ENCODE measurements around the gene CSTPP1. TPM values are rescaled to one million over a fixed set of nuclear protein-coding genes. Genes with fewer than 3 reads are reported as not detected.
"Not testable (repeated sequence)": the region's sequence is repeated elsewhere in the genome, so short reads cannot be mapped to it uniquely, and the experiment has no call there.

CSTPP1 gene
- total RNA-seq, 1 donor from 2014 or later = 30.0 TPM

DNA sequence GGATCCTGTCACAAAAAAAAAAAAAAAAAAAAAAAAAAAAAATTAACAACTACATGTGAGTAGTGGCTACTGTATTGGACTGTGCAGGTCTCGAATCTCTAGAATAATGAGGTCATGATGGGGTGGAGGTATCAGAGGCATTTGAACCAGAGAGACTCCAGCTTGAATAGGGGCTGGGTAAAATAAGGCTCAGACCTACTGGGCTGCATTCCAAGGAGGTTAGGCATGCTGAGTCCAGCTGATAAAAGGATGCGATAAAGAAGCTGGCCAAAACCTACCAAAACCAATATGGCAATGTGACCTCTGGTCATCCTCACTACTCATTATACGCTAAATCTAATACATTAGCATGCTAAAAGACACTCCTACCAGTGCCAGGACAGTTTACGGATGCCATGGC, 255.6 kb downstream of the CSTPP1 start:
- Mint-ChIP-seq H3K27ac (ENCODE audit: unreplicated experiment) (no peak overlapping the region), H3K4me1 (ENCODE audit: unreplicated experiment) (no peaks in the 10 kb centered on the region), H3K36me3 (ENCODE audit: low read depth, unreplicated experiment) (no peaks in the 10 kb centered on the region), H3K9me3 (ENCODE audit: unreplicated experiment) (no peaks in the 10 kb centered on the region), H3K27me3 (ENCODE audit: unreplicated experiment) (peaks cover 6% of the 10 kb centered on the region), H3K4me3 (ENCODE audit: unreplicated experiment) (no peak overlapping the region)
- TF ChIP-seq, protein P1, sequence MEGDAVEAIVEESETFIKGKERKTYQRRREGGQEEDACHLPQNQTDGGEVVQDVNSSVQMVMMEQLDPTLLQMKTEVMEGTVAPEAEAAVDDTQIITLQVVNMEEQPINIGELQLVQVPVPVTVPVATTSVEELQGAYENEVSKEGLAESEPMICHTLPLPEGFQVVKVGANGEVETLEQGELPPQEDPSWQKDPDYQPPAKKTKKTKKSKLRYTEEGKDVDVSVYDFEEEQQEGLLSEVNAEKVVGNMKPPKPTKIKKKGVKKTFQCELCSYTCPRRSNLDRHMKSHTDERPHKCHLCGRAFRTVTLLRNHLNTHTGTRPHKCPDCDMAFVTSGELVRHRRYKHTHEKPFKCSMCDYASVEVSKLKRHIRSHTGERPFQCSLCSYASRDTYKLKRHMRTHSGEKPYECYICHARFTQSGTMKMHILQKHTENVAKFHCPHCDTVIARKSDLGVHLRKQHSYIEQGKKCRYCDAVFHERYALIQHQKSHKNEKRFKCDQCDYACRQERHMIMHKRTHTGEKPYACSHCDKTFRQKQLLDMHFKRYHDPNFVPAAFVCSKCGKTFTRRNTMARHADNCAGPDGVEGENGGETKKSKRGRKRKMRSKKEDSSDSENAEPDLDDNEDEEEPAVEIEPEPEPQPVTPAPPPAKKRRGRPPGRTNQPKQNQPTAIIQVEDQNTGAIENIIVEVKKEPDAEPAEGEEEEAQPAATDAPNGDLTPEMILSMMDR (IDR thresholded peaks at IDR 0.05; ENCODE audit: unreplicated experiment) = no peak
- no peak for DNase-seq (ENCODE audit: low spot score)

DNA sequence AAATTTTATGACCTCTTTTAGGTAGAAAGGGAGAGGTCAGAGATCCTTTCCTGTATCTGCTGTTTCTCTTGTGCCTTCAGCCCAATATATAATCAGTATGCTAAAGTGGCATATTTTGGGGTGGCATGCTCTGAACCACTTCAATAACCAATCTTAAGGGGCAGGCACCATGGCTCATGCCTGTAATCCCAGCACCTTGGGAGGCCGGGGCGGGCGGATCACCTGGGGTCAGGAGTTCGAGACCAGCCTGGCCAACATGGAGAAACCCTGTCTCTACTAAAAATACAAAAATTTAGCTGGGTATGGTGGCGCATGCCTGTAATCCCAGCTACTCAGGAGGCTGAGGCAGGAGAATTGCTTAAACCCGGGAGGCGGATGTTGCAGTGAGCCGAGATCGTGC, 261.6 kb downstream of the CSTPP1 start:
- not testable (repeated sequence) for H3K4me1 Mint-ChIP-seq (ENCODE audit: unreplicated experiment); H3K27ac Mint-ChIP-seq (ENCODE audit: unreplicated experiment); H3K36me3 Mint-ChIP-seq (ENCODE audit: low read depth, unreplicated experiment); H3K9me3 Mint-ChIP-seq (ENCODE audit: unreplicated experiment); H3K27me3 Mint-ChIP-seq (ENCODE audit: unreplicated experiment); H3K4me3 Mint-ChIP-seq (ENCODE audit: unreplicated experiment); DNase-seq (ENCODE audit: low spot score)

DNA sequence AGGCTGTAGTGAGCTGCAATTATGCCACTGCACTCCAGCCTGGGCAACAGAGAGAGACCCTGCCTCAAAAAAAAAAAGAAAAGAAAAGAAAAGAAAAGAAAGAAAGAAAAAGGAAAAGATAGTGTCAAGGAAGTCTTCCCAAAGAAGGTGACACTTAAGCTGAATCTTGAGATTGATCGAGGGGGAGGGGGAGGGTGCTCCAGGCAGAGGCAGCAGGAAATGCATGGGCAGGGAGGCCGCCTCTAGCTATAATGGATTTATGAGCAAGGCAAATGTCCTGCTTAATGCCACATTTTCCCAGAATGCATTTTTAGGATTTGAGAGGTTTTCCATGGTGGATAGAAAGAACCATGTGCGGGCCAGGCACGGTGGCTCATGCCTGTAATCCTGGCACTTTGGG, 264.5 kb downstream of the CSTPP1 start:
- Mint-ChIP-seq H3K9me3 (ENCODE audit: unreplicated experiment) (no peaks in the 10 kb centered on the region), H3K27ac (ENCODE audit: unreplicated experiment) (no peak overlapping the region), H3K27me3 (ENCODE audit: unreplicated experiment) (peaks cover 5% of the 10 kb centered on the region), H3K4me1 (ENCODE audit: unreplicated experiment) (peaks cover 8% of the 10 kb centered on the region), H3K36me3 (ENCODE audit: low read depth, unreplicated experiment) (no peaks in the 10 kb centered on the region), H3K4me3 (ENCODE audit: unreplicated experiment) (no peak overlapping the region)
- no peak for DNase-seq (ENCODE audit: low spot score)
- TF ChIP-seq, protein P1 (IDR thresholded peaks at IDR 0.05; ENCODE audit: unreplicated experiment) = no peak

DNA sequence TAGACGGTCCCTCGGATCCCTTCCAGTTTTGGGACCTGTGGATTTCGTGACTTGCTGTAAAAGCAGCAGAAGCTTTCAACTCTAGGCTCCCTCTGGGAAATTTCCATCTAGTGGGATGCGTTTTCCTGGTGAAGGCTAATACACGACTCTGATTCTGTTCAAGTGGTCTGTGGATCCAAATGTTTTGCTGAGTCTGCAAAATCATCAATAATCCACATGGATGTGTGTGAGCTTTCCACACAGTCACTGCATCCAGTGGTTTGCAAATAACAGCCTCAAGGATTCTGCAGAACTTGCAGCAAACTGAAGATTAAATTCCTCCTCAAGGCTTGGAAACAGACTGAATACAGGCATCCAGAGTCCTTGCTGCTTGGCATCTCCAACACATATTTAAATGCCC, 266.0 kb downstream of the CSTPP1 start:
- peaks cover 5% of the 10 kb centered on the region for H3K27me3 Mint-ChIP-seq (ENCODE audit: unreplicated experiment)
- no peak overlapping the region for H3K4me3 Mint-ChIP-seq (ENCODE audit: unreplicated experiment)
- H3K9me3 Mint-ChIP-seq (ENCODE audit: unreplicated experiment) = no peaks in the 10 kb centered on the region
- TF ChIP-seq, protein P1 (IDR thresholded peaks at IDR 0.05; ENCODE audit: unreplicated experiment) = no peak
- H3K4me1 Mint-ChIP-seq (ENCODE audit: unreplicated experiment) = peaks cover 8% of the 10 kb centered on the region
- H3K27ac Mint-ChIP-seq (ENCODE audit: unreplicated experiment) = no peak overlapping the region
- no peak for DNase-seq (ENCODE audit: low spot score)
- H3K36me3 Mint-ChIP-seq (ENCODE audit: low read depth, unreplicated experiment) = no peaks in the 10 kb centered on the region

DNA sequence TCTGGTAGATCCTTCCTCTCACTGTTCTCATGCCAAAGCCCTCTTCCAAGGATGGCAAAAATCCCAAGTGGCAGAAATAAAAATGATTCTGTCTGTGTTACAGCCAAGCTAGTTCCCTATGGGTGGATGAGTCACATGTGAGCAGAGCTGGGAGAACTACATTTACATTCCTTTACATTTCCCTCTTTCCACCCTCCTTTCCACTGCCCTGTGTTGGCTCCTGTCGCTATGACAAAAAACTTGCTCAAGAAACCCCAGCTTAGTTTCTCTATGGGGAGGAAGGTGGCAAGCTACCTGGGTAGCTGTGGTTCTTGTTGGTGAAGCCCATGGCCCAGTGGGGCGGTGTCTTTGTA, 268.1 kb downstream of the CSTPP1 start:
- H3K27ac Mint-ChIP-seq (ENCODE audit: unreplicated experiment) = no peak overlapping the region
- H3K4me1 Mint-ChIP-seq (ENCODE audit: unreplicated experiment) = no peaks in the 10 kb centered on the region
- peaks cover 8% of the 10 kb centered on the region for H3K27me3 Mint-ChIP-seq (ENCODE audit: unreplicated experiment)
- TF ChIP-seq, protein P1 (IDR thresholded peaks at IDR 0.05; ENCODE audit: unreplicated experiment) = no peak
- no peaks in the 10 kb centered on the region for H3K9me3 Mint-ChIP-seq (ENCODE audit: unreplicated experiment)
- H3K4me3 Mint-ChIP-seq (ENCODE audit: unreplicated experiment) = no peak overlapping the region
- no peak for DNase-seq (ENCODE audit: low spot score)
- no peaks in the 10 kb centered on the region for H3K36me3 Mint-ChIP-seq (ENCODE audit: low read depth, unreplicated experiment)

DNA sequence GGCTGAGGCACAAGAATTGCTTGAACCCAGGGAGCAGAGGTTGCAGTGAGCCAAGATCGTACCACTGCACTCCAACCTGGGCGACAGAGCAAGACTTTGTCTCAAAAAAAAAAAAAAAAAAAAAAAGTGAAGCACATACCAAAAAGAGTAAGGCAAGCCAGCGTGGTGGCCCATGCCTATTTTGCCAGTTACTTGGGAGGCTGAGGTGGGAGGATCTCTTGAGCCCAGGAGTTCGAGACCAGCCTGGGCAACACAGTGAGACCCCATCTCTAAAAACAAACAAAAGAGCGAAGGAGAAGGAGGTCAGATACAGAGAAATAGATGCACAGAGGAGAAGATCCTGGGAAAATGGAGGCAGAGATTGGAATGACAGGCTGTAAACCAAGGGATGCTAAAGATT, 270.0 kb downstream of the CSTPP1 start:
- DNase-seq (ENCODE audit: low spot score); H3K27me3 Mint-ChIP-seq (ENCODE audit: unreplicated experiment); H3K36me3 Mint-ChIP-seq (ENCODE audit: low read depth, unreplicated experiment); H3K9me3 Mint-ChIP-seq (ENCODE audit: unreplicated experiment); H3K27ac Mint-ChIP-seq (ENCODE audit: unreplicated experiment); H3K4me1 Mint-ChIP-seq (ENCODE audit: unreplicated experiment); H3K4me3 Mint-ChIP-seq (ENCODE audit: unreplicated experiment): not testable (repeated sequence)

All from endothelial cell (in vitro differentiated cells).